Measurements from ENCODE around the gene PGPEP1.

PGPEP1 gene

DNA sequence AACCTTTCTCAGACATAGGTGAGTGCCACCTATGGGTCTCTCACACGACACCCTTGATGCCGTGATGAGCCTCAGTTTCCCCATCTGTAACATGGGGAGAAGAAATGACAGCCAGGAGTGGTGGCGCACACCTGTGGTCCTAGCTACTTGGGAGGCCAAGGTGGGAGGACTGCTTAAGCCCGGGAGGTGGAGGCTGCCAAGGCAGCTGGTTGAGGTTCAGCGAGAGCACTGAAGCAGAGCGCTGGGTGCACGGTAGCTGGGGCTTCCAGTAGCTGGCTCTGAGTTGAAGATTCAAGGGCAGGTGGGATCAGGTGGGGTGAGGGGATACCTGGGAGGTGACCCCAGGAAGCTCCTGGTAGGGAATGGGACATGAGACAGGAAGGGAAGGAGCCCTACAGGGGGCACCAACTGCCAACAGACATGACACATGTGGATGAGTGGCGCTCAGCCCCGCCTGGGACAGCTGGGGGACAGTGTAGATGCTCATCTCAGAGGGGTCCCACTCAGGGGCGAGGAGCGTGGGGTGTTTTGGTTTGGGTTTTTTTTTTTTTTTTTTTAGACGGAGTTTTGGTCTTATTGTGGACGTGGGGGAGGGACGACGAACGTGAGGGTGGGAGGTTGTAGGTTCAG lies 72.3 kb downstream of the PGPEP1 start:
- TF ChIP-seq, protein P1, sequence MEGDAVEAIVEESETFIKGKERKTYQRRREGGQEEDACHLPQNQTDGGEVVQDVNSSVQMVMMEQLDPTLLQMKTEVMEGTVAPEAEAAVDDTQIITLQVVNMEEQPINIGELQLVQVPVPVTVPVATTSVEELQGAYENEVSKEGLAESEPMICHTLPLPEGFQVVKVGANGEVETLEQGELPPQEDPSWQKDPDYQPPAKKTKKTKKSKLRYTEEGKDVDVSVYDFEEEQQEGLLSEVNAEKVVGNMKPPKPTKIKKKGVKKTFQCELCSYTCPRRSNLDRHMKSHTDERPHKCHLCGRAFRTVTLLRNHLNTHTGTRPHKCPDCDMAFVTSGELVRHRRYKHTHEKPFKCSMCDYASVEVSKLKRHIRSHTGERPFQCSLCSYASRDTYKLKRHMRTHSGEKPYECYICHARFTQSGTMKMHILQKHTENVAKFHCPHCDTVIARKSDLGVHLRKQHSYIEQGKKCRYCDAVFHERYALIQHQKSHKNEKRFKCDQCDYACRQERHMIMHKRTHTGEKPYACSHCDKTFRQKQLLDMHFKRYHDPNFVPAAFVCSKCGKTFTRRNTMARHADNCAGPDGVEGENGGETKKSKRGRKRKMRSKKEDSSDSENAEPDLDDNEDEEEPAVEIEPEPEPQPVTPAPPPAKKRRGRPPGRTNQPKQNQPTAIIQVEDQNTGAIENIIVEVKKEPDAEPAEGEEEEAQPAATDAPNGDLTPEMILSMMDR (conservative IDR thresholded peaks at IDR 0.05; ENCODE audit: low read depth, low read length), result peak; percentile 10
- DNase-seq (ENCODE audit: low read depth), result no peak

DNA sequence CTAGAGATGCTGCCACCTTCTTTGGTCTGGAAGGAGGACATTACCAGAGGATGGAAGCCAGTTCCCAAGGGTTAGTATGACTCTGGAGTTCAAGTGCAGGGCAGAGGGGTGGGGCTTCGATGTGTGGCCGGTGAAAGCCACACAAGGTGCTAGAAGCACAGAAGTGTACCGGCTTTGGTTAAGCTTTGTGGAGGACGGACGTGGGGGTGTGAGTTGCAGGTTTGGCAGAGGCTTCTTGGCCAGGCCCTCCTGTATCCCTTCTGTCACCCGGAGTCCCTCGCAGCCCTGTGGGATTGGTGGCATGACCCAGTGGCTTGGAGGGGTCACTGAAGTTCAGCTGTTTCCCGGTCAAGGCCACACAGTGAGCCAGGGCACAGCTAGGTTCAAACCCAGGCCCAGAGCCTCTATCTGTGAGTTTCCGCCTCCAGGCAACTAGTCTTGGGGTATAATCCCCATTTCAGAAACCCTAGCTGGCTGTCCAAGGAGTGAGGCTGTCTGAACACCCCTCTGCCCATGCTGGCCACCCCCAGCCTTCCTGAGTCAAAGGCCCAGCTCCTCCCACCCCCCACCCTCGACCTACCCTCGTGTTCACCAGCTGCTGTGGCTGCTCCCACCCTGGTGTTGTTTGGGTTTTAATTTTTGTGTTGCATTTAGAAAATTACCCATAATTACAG lies 74.2 kb downstream of the PGPEP1 start:
- TF ChIP-seq, protein P1 (conservative IDR thresholded peaks at IDR 0.05; ENCODE audit: low read depth, low read length), result no peak
- no peak for DNase-seq (ENCODE audit: low read depth)
- no peak overlapping the region for H3K4me3 ChIP-seq (ENCODE audit: low read length)

More for the DNA sequence above, 72.3 kb downstream of the PGPEP1 start:
- H3K4me3 ChIP-seq (ENCODE audit: low read length), result no peak overlapping the region

DNA sequence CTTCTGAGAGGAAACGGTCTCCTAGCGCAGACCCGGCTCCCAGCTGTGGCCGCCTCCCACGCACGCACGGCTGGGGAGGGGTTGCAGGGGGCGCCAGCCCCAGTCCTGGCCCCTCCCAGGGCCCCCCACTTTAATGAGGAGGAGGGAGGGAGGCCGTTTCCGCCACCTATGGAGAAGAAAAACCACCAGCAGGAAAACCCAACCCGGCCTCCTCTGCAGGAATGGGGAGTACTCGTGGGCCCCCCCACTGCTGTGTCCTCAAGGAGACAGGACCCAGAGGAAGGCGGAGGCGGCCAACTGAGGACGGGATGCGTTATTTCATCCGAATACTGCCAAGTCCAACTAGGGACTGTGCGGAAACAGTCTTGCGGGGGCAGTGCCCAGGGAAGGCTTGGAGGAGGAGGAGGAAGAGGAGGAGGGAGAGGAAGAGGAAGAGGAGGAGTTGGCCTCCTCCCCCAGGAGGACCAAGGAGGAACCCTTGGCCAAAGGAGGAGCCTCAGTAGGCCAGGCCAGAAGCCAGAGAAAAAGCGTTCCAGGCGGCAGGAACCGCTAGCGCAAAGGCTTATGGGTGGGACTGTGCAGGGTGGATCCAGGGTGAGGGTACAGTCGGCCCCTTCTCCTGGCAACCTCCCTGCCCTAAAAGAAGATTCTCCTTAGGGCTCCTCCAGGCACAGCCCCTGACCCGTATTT lies 74.9 kb downstream of the PGPEP1 start:
- no peak overlapping the region for H3K4me3 ChIP-seq (ENCODE audit: low read length)
- TF ChIP-seq, protein P1 (conservative IDR thresholded peaks at IDR 0.05; ENCODE audit: low read depth, low read length), result no peak
- no peak for DNase-seq (ENCODE audit: low read depth)

DNA sequence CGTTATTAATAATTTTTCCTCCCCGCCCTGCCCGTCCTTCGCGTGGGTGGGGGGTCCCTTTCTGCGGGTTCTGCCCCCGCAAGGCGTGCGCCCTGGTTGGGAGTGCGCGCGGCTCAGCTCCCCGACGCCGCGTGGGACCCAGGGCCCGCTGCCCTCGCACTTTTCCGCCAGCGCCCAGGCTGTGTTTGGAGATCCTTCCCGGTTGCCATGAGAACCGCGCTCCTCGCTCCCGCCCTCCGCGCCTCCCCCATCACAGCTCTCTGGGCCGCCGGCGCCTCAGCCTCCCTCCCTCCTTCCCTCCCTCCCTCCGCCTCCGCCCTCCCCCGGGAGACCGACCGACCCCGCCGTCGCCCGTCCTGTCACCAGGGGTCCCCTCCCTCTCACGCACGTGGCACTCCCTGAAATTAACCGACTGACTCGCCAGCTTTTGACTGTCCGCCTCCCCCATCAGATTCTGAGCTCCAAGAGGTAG lies 76.4 kb downstream of the PGPEP1 start:
- H3K4me3 ChIP-seq (ENCODE audit: low read length), result peak overlapping the region; percentile 28
- DNase-seq (ENCODE audit: low read depth), result no peak
- TF ChIP-seq, protein P1 (conservative IDR thresholded peaks at IDR 0.05; ENCODE audit: low read depth, low read length), result no peak

DNA sequence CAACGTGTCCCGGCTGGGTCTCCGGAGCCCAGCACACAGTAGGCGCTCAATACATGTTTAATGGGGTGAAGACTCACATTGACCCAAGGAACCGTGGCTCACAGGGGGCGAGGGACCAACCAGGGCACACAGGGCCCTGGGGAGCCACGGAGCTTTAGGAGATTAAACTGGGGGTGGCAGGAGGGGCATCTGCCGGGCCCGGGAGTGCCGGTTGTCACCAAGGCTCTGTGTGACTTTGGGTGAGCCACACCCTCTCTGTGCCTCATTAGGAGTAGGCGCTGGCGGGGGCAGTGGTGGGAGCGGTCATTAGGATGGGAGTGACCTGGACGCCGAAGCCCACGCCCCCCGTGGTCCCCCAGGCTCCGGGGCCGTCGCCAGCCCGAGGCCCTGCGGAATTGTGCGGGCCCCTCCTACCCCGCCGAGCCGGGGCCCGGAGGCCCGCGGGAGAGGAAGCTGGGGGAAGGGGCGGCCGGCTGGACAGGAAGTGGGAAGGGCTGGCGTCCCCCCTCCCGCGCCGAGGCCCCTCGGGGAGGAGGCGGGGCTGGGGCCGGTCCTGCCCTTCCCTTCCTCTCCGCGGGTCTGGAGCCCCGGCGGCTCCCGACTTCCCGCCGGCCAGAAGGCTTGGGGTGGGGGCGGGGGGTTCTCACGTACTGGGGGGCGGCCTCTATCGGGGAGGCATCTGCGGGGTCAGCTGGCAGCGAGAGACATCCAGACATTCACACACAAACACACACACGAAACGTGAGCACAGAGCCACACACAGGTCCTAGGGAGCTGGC lies 77.0 kb downstream of the PGPEP1 start:
- TF ChIP-seq, protein P1 (conservative IDR thresholded peaks at IDR 0.05; ENCODE audit: low read depth, low read length), result no peak
- peak overlapping the region; percentile 28 for H3K4me3 ChIP-seq (ENCODE audit: low read length)
- no peak for DNase-seq (ENCODE audit: low read depth)

DNA sequence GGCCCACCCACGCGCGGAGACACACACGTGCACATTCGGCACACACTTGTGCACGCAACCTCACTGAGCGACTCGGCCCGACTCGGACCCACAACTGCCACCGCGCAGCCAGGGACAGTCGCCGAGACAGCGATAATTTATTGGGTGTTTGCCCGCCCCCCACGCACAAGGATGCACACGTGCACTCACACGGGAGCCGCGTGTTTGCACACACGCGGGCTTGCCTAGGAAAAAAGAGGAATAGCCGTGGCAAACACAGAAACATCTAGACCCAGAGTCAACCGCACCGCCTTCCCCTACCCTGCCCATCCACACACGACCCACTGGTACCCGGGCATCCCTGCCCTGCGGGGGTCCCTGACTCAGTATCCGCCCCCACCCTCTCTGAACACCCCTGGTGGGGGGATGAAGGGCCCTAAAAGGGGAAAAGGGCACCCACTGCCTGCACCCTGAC lies 77.7 kb downstream of the PGPEP1 start:
- no peak for DNase-seq (ENCODE audit: low read depth)
- H3K4me3 ChIP-seq (ENCODE audit: low read length), result peak overlapping the region; percentile 6

More for the DNA sequence above, 77.7 kb downstream of the PGPEP1 start:
- TF ChIP-seq, protein P1 (conservative IDR thresholded peaks at IDR 0.05; ENCODE audit: low read depth, low read length), result no peak
